HEK293 (cell line): ENCODE results near the gene EMC9.

Experiments used
- CTCF ChIP-seq: fragments of 450-650 bp; formaldehyde crosslinking; IDR thresholded peaks from 2 replicates; pipeline ENCODE4 v1.5.1; 2016; ENCODE audit warnings: missing biosample characterization, missing genetic modification characterization
- TRIM28 ChIP-seq: IDR thresholded peaks from 2 replicates; pipeline ENCODE4 v1.6.1; 2011; ENCODE audit warnings: low read length, control low read depth, borderline replicate concordance

- TF ChIP-seq CTCF (no peak), TRIM28 (no peak)
Measured at GRCh38 chr14:24165785-24166184, 24.4 kb upstream of the EMC9 start.
